Measurements from ENCODE around the gene ARHGAP23.
"Not testable (repeated sequence)": the region's sequence is repeated elsewhere in the genome, so short reads cannot be mapped to it uniquely, and the experiment has no call there.

Gene ARHGAP23

GRCh38 chr17:38463451-38463858, 35.2 kb downstream of the ARHGAP23 start:
- no peak for DNase-seq

GRCh38 chr17:38464251-38464722, 36.0 kb downstream of the ARHGAP23 start:
- DNase-seq = peak in 1 of 2 experiments; percentile 11

GRCh38 chr17:38464723-38465390, 36.6 kb downstream of the ARHGAP23 start:
- peak; percentile 23 to 50 for DNase-seq

- peak in 1 of 2 experiments; percentile 21 for DNase-seq
These were observed 37.4 kb downstream of the ARHGAP23 start for GRCh38 chr17:38465391-38466345.

- DNase-seq = no peak
These were observed 38.4 kb downstream of the ARHGAP23 start for GRCh38 chr17:38466346-38467315.

GRCh38 chr17:38467491-38467890, 39.2 kb downstream of the ARHGAP23 start:
- DNase-seq = no peak

- DNase-seq = no peak
These were observed 41.6 kb downstream of the ARHGAP23 start for GRCh38 chr17:38469875-38470274.

GRCh38 chr17:38471253-38471652, 43.0 kb downstream of the ARHGAP23 start:
- not testable (repeated sequence) for DNase-seq

- peak; percentile 14 to 52 for DNase-seq
These were observed 46.4 kb downstream of the ARHGAP23 start for GRCh38 chr17:38474666-38475065.

GRCh38 chr17:38476549-38476948, 48.3 kb downstream of the ARHGAP23 start:
- DNase-seq = no peak

- DNase-seq = not testable (repeated sequence)
These were observed 49.2 kb downstream of the ARHGAP23 start for GRCh38 chr17:38477417-38477816.

- not testable (repeated sequence) for DNase-seq
These were observed 49.7 kb downstream of the ARHGAP23 start for GRCh38 chr17:38477951-38478350.

GRCh38 chr17:38478667-38479066, 50.4 kb downstream of the ARHGAP23 start:
- DNase-seq = not testable (repeated sequence)

- DNase-seq = not testable (repeated sequence)
These were observed 53.9 kb downstream of the ARHGAP23 start for GRCh38 chr17:38482039-38482699.

- DNase-seq = not testable (repeated sequence)
These were observed 54.4 kb downstream of the ARHGAP23 start for GRCh38 chr17:38482700-38483043.

- DNase-seq = peak; percentile 16 to 56
These were observed 56.2 kb downstream of the ARHGAP23 start for GRCh38 chr17:38484242-38485145.

- DNase-seq = no peak
These were observed 56.8 kb downstream of the ARHGAP23 start for GRCh38 chr17:38485146-38485468.

- not testable (repeated sequence) for DNase-seq
These were observed 57.5 kb downstream of the ARHGAP23 start for GRCh38 chr17:38485681-38486298.

GRCh38 chr17:38489774-38490173, 61.5 kb downstream of the ARHGAP23 start:
- DNase-seq = not testable (repeated sequence)

GRCh38 chr17:38491346-38492066, 63.2 kb downstream of the ARHGAP23 start:
- not testable (repeated sequence) for DNase-seq
